GM18867 (cell line): ENCODE data around the gene ZNF655.
"Not testable (repeated sequence)": the region's sequence is repeated elsewhere in the genome, so short reads cannot be mapped to it uniquely, and the experiment has no call there.

ENCODE experiments used
- ATAC-seq: cut with Tn5 transposase; IDR thresholded peaks from one replicate; pipeline ENCODE4 v1.9.1; 2021; ENCODE audit warnings: mild to moderate bottlenecking, moderate library complexity; ENCODE audit not compliant: unreplicated experiment

The ZNF655 gene

GRCh38 chr7:99558306-99559174, at the start of gene ZNF655:
TSS of gene ZNF655 (plus strand) at chr7:99558642. CDS start at chr7:99560560, 1,918 bp downstream.
- ATAC-seq, result peak; percentile 86

- no peak for ATAC-seq
These were observed 44.4 kb upstream of the ZNF655 start for GRCh38 chr7:99514050-99514449.

GRCh38 chr7:99521399-99521798, 37.0 kb upstream of the ZNF655 start:
- no peak for ATAC-seq

- no peak for ATAC-seq
These were observed 32.6 kb upstream of the ZNF655 start for GRCh38 chr7:99525713-99526440.

GRCh38 chr7:99531354-99531765, 27.1 kb upstream of the ZNF655 start:
- ATAC-seq, result no peak

- no peak for ATAC-seq
These were observed 22.8 kb upstream of the ZNF655 start for GRCh38 chr7:99535667-99536066.

GRCh38 chr7:99539213-99539811, 19.1 kb upstream of the ZNF655 start:
- ATAC-seq, result no peak

GRCh38 chr7:99540542-99540941, 17.9 kb upstream of the ZNF655 start:
- ATAC-seq, result no peak

- ATAC-seq, result no peak
These were observed 17.2 kb upstream of the ZNF655 start for GRCh38 chr7:99541212-99541611.

GRCh38 chr7:99543081-99543671, 15.3 kb upstream of the ZNF655 start:
- ATAC-seq, result no peak

- no peak for ATAC-seq
These were observed 14.5 kb upstream of the ZNF655 start for GRCh38 chr7:99543916-99544315.

GRCh38 chr7:99545308-99545707, 13.1 kb upstream of the ZNF655 start:
- ATAC-seq, result not testable (repeated sequence)

GRCh38 chr7:99549545-99549944, 8.9 kb upstream of the ZNF655 start:
- ATAC-seq, result not testable (repeated sequence)

- ATAC-seq, result no peak
These were observed 7.1 kb upstream of the ZNF655 start for GRCh38 chr7:99551334-99551733.

- ATAC-seq, result peak; percentile 96
These were observed 6.5 kb upstream of the ZNF655 start, which contains the start of gene FAM200A for GRCh38 chr7:99551767-99552463. TSS of gene FAM200A (minus strand) at chr7:99552114. CDS start at chr7:99548407, 3,707 bp downstream.

- no peak for ATAC-seq
These were observed 5.4 kb upstream of the ZNF655 start for GRCh38 chr7:99553039-99553438.

- no peak for ATAC-seq
These were observed 3.5 kb upstream of the ZNF655 start for GRCh38 chr7:99554939-99555338.

GRCh38 chr7:99557196-99557607, 1.2 kb upstream of the ZNF655 start:
- ATAC-seq, result no peak

GRCh38 chr7:99557940-99558305, 519 bp upstream of the ZNF655 start:
- ATAC-seq, result peak; percentile 49

GRCh38 chr7:99559175-99559915, 903 bp downstream of the ZNF655 start:
- ATAC-seq, result no peak
